ENCODE data around the gene TENM4.

TENM4 gene

GRCh38 chr11:78605296-78605695 lies 835.5 kb downstream of the TENM4 start:
- DNase-seq (ENCODE audit: low read depth, low spot score) = no peak

GRCh38 chr11:78603792-78604191 lies 837.0 kb downstream of the TENM4 start:
- no peak for DNase-seq (ENCODE audit: low read depth, low spot score)
